ENCODE measurements around the gene NUAK2. TPM values are rescaled to one million over a fixed set of nuclear protein-coding genes. Genes with fewer than 3 reads are reported as not detected.
"Not testable (repeated sequence)": the region's sequence is repeated elsewhere in the genome, so short reads cannot be mapped to it uniquely, and the experiment has no call there.

Gene NUAK2
- total RNA-seq, 4 donors from 2014 or later: 0.42 to 0.86 (median 0.74) TPM

- Histone ChIP-seq H3K27ac (replicated peaks in 1 of 4) (peak overlapping the region; percentile 19 to 57 (median 36)), H3K4me3 (no peak overlapping the region), H3K36me3 (no peaks in the 10 kb centered on the region), H3K4me1 (peaks cover 15 to 41% (median 24%) of the 10 kb centered on the region in 4 donors), H3K27me3 (no peaks in the 10 kb centered on the region), H3K9me3 (no peaks in the 10 kb centered on the region)
- 63% methylated on average over 12 of the region's 12 CpGs for WGBS
- TF ChIP-seq POLR2A (IDR thresholded peaks at IDR 0.05; ENCODE audit: low read depth): no peak
- no peak for DNase-seq (ENCODE audit: extremely low spot score)
- intact Hi-C loops (cut with DNase I): no loop called here
Measured at GRCh38 chr1:205285381-205286101, 36.0 kb downstream of the NUAK2 start.

GRCh38 chr1:205284420-205285144, 37.0 kb downstream of the NUAK2 start:
- WGBS: 64% methylated on average over 6 of the region's 7 CpGs
- TF ChIP-seq EP300 (IDR thresholded peaks at IDR 0.05) (no peak), POLR2AphosphoS5 (IDR thresholded peaks at IDR 0.05) (peak; percentile 36 to 66)
- Histone ChIP-seq H3K36me3 (no peaks in the 10 kb centered on the region), H3K27me3 (no peaks in the 10 kb centered on the region), H3K9me3 (no peaks in the 10 kb centered on the region), H3K4me3 (no peak overlapping the region), H3K27ac (replicated peaks in 1 of 4) (peak overlapping the region; percentile 19 to 57 (median 38)), H3K4me1 (peaks cover 15 to 41% (median 24%) of the 10 kb centered on the region in 4 donors)
- DNase-seq (ENCODE audit: extremely low spot score): peak; percentile 95
- intact Hi-C loops (cut with DNase I): no loop called here

- no peak overlapping the region for H3K4me3 ChIP-seq
- peaks cover 15 to 41% (median 24%) of the 10 kb centered on the region in 4 donors for H3K4me1 ChIP-seq
- no peak for TF ChIP-seq POLR2AphosphoS5 (IDR thresholded peaks at IDR 0.05)
- no peak for TF ChIP-seq CTCF (IDR thresholded peaks at IDR 0.05)
- no peak for TF ChIP-seq POLR2A (IDR thresholded peaks at IDR 0.05; ENCODE audit: low read depth)
- no peak for TF ChIP-seq EP300 (IDR thresholded peaks at IDR 0.05)
- no peak for DNase-seq (ENCODE audit: extremely low spot score)
- H3K9me3 ChIP-seq: no peaks in the 10 kb centered on the region
- peak overlapping the region in 1 of 4 donors; percentile 19 for H3K27ac ChIP-seq (replicated peaks in 1 of 4)
- H3K36me3 ChIP-seq: no peaks in the 10 kb centered on the region
- intact Hi-C loops (cut with DNase I): no loop called here
- 83% methylated on average over 15 of the region's 15 CpGs for WGBS
- H3K27me3 ChIP-seq: no peaks in the 10 kb centered on the region
Measured at GRCh38 chr1:205283270-205284147, 38.0 kb downstream of the NUAK2 start.

- H3K36me3 ChIP-seq; H3K27ac ChIP-seq (replicated peaks in 1 of 4); H3K4me3 ChIP-seq; intact Hi-C loops (cut with DNase I); DNase-seq (ENCODE audit: extremely low spot score); H3K9me3 ChIP-seq; H3K27me3 ChIP-seq: not testable (repeated sequence)
- peaks cover 15 to 22% (median 19%) of the 10 kb centered on the region in 4 donors for H3K4me1 ChIP-seq
- WGBS: 97% methylated on average over 10 of the region's 10 CpGs
Measured at GRCh38 chr1:205280666-205281395, 40.7 kb downstream of the NUAK2 start.

GRCh38 chr1:205279986-205280385, 41.6 kb downstream of the NUAK2 start:
- Histone ChIP-seq H3K36me3 (no peaks in the 10 kb centered on the region), H3K9me3 (no peaks in the 10 kb centered on the region), H3K4me1 (peaks cover 9 to 14% (median 13%) of the 10 kb centered on the region in 4 donors), H3K27me3 (no peaks in the 10 kb centered on the region), H3K27ac (replicated peaks in 1 of 4) (no peak overlapping the region), H3K4me3 (no peak overlapping the region)
- intact Hi-C loops (cut with DNase I): no loop called here
- TF ChIP-seq CTCF (IDR thresholded peaks at IDR 0.05) (no peak), POLR2AphosphoS5 (IDR thresholded peaks at IDR 0.05) (no peak), EP300 (IDR thresholded peaks at IDR 0.05) (no peak), POLR2A (IDR thresholded peaks at IDR 0.05; ENCODE audit: low read depth) (no peak)
- 92% methylated on average over 2 of the region's 3 CpGs for WGBS
- no peak for DNase-seq (ENCODE audit: extremely low spot score)

Measured in esophagus muscularis mucosa (tissue), 4 donors.